H1 (cell line): ENCODE results near the gene CALM3. TPM values are rescaled to one million over a fixed set of nuclear protein-coding genes. Genes with fewer than 3 reads are reported as not detected.

Experiments used
- CTCF ChIA-PET: fragments of 300-600 bp; sonication (Branson Sonifier 250); formaldehyde crosslinking; loops from one replicate; lab custom pipeline; 2021; ENCODE audit not compliant: partially characterized antibody; lab: Charles Lee
- POLR2A ChIA-PET: fragments of 300-600 bp; sonication (Branson Sonifier 250); formaldehyde crosslinking; loops from one replicate; lab custom pipeline; 2021; ENCODE audit warnings: inconsistent platforms; ENCODE audit not compliant: partially characterized antibody; lab: Charles Lee
- DNase-seq, 2 experiments: peaks; one replicate each; pipeline versions ENCODE4 v3.0.0 to v3.0.0-alpha.2; 2010 to 2022; ENCODE audit warnings: low spot score in 2 of 2, low read depth in 1 of 2, mixed read lengths in 1 of 2
- FAIRE-seq: peaks from 2 replicates; lab custom pipeline; 2011; peaks lifted over from hg19 to GRCh38; lab: Jason Lieb, UNC
- H2AFZ ChIP-seq: 2 replicates; pipeline ENCODE4 v1.8.1; 2012; ENCODE audit warnings: low read length, inconsistent platforms
- H2AK5ac ChIP-seq: 2 replicates; pipeline ENCODE4 v1.6.1; 2013; ENCODE audit warnings: low read depth, low read length
- H2BK120ac ChIP-seq: replicated peaks from 2 replicates; pipeline ENCODE3; 2013; ENCODE audit warnings: low read depth, low read length, inconsistent platforms
- H2BK12ac ChIP-seq: 2 replicates; pipeline ENCODE4 v1.6.1; 2013; ENCODE audit warnings: low read depth, low read length
- H2BK15ac ChIP-seq: 2 replicates; pipeline ENCODE4 v1.6.1; 2013; ENCODE audit warnings: low read length
- H2BK20ac ChIP-seq: 2 replicates; pipeline ENCODE4 v1.6.1; 2013; ENCODE audit warnings: low read length
- H2BK5ac ChIP-seq: 2 replicates; pipeline ENCODE4 v1.6.1; 2013; ENCODE audit warnings: low read depth, low read length
- H3K14ac ChIP-seq: 2 replicates; pipeline ENCODE4 v1.6.1; 2013; ENCODE audit warnings: inconsistent platforms; ENCODE audit not compliant: insufficient read length
- H3K18ac ChIP-seq: 2 replicates; pipeline ENCODE4 v1.6.1; 2013; ENCODE audit warnings: low read length; ENCODE audit errors: extremely low read depth
- H3K23ac ChIP-seq: 2 replicates; pipeline ENCODE4 v1.6.1; 2013; ENCODE audit warnings: inconsistent platforms; ENCODE audit not compliant: insufficient read length
- H3K23me2 ChIP-seq: 2 replicates; pipeline ENCODE4 v1.6.1; 2013; ENCODE audit warnings: low read depth, low read length
- H3K27ac ChIP-seq: 2 replicates; pipeline ENCODE4 v1.6.1; 2011; ENCODE audit warnings: low read depth, low read length, inconsistent platforms
- H3K27me3 ChIP-seq, 4 experiments: replicated peaks in 1 of 4; 1 replicate in 1 of 4; 2 replicates in 3 of 4; pipeline versions ENCODE4 v1.6.1 to v1.8.1; 2011 to 2013; ENCODE audit warnings: low read length in 3 of 4, mild to moderate bottlenecking in 3 of 4, inconsistent platforms in 2 of 4, mixed read lengths in 2 of 4, moderate library complexity in 1 of 4; ENCODE audit not compliant: control insufficient read depth in 3 of 4, insufficient read depth in 3 of 4; ENCODE audit errors: extremely low read depth in 1 of 4
- H3K36me3 ChIP-seq, 4 experiments: 2 replicates each; pipeline versions ENCODE4 v1.6.1 to v1.8.1; 2011 to 2013; ENCODE audit warnings: mild to moderate bottlenecking in 4 of 4, low read length in 3 of 4, moderate library complexity in 2 of 4, control low read depth in 1 of 4, inconsistent platforms in 1 of 4; ENCODE audit not compliant: insufficient read depth in 4 of 4, control insufficient read depth in 2 of 4
- H3K4ac ChIP-seq: replicated peaks from 2 replicates; pipeline ENCODE3; 2013; ENCODE audit warnings: low read length, low read depth, mixed read lengths, inconsistent platforms; ENCODE audit not compliant: insufficient read length
- H3K4me1 ChIP-seq, 4 experiments: replicated peaks in 1 of 4; 1 replicate in 1 of 4; 2 replicates in 3 of 4; pipeline versions ENCODE4 v1.6.1 to v1.8.1; 2011 to 2013; ENCODE audit warnings: low read length in 3 of 4, inconsistent platforms in 2 of 4, mixed read lengths in 1 of 4; ENCODE audit not compliant: insufficient read depth in 4 of 4, control insufficient read depth in 3 of 4
- H3K4me2 ChIP-seq, 2 experiments: 2 replicates each; pipeline versions ENCODE4 v1.6.1 to v1.8.1; 2011 to 2013; ENCODE audit warnings: low read depth in 2 of 2, low read length in 2 of 2, control low read depth in 1 of 2, inconsistent platforms in 1 of 2, mild to moderate bottlenecking in 1 of 2; ENCODE audit not compliant: insufficient read depth in 1 of 2
- H3K4me3 ChIP-seq, 4 experiments: fragments of 200-600, 300-600 bp in 1 of 4; sonication (generic), shearing (Covaris generic), sonication (Bioruptor Twin) in 1 of 4; 2 replicates each; pipeline versions ENCODE4 v1.5.1 to v1.8.1; 2011 to 2016; ENCODE audit warnings: low read length in 4 of 4, low read depth in 3 of 4, control low read depth in 2 of 4, inconsistent platforms in 2 of 4, mild to moderate bottlenecking in 2 of 4, mixed read lengths in 1 of 4, moderate library complexity in 1 of 4; ENCODE audit not compliant: insufficient read depth in 2 of 4; ENCODE audit errors: extremely low read depth in 1 of 4
- H3K56ac ChIP-seq: replicated peaks from 2 replicates; pipeline ENCODE3; 2013; ENCODE audit warnings: low read depth, mild to moderate bottlenecking, mixed read lengths, low read length, inconsistent platforms; ENCODE audit not compliant: insufficient read length
- H3K79me1 ChIP-seq: 2 replicates; pipeline ENCODE4 v1.6.1; 2013; ENCODE audit warnings: low read depth, low read length, control low read depth
- H3K79me2 ChIP-seq, 2 experiments: 2 replicates each; pipeline versions ENCODE4 v1.6.1 to v1.8.1; 2012 to 2013; ENCODE audit warnings: low read length in 2 of 2, mild to moderate bottlenecking in 2 of 2, inconsistent platforms in 1 of 2; ENCODE audit not compliant: insufficient read depth in 2 of 2, control insufficient read depth in 1 of 2
- H3K9ac ChIP-seq, 4 experiments: replicated peaks in 1 of 4; 1 replicate in 1 of 4; 2 replicates in 3 of 4; pipeline versions ENCODE4 v1.6.1 to v1.8.1; 2011 to 2013; ENCODE audit warnings: low read depth in 3 of 4, low read length in 3 of 4, control low read depth in 2 of 4, mild to moderate bottlenecking in 2 of 4, moderate library complexity in 2 of 4, inconsistent platforms in 1 of 4; ENCODE audit errors: extremely low read depth in 1 of 4
- H3K9me3 ChIP-seq, 2 experiments: 2 replicates each; pipeline versions ENCODE4 v1.6.1 to v1.8.1; 2012 to 2013; ENCODE audit warnings: mild to moderate bottlenecking in 2 of 2, moderate library complexity in 2 of 2, control low read depth in 1 of 2, inconsistent platforms in 1 of 2, low read depth in 1 of 2, low read length in 1 of 2, mixed read lengths in 1 of 2; ENCODE audit not compliant: insufficient read depth in 2 of 2
- H4K20me1 ChIP-seq, 2 experiments: replicated peaks in 1 of 2; 2 replicates each; pipeline versions ENCODE3 to v1.8.1; 2011 to 2013; ENCODE audit warnings: inconsistent platforms in 2 of 2, low read length in 2 of 2, mild to moderate bottlenecking in 1 of 2; ENCODE audit not compliant: insufficient read depth in 2 of 2, control insufficient read depth in 1 of 2
- H4K5ac ChIP-seq: 2 replicates; pipeline ENCODE4 v1.6.1; 2013; ENCODE audit warnings: low read length, low read depth, mixed read lengths, inconsistent platforms; ENCODE audit not compliant: insufficient read length
- H4K8ac ChIP-seq: 2 replicates; pipeline ENCODE4 v1.8.0; 2013; ENCODE audit warnings: mild to moderate bottlenecking, moderate library complexity, low read length, inconsistent platforms; ENCODE audit not compliant: insufficient read depth; ENCODE audit errors: extremely low read depth
- H4K91ac ChIP-seq: replicated peaks from 2 replicates; pipeline ENCODE3; 2013; ENCODE audit warnings: low read length, mixed read lengths, inconsistent platforms; ENCODE audit not compliant: insufficient read length
- CEBPB ChIP-seq: IDR thresholded peaks from 2 replicates; pipeline ENCODE4 v1.6.1; 2012; ENCODE audit warnings: low read depth, low read length
- TEAD4 ChIP-seq: IDR thresholded peaks from 2 replicates; pipeline ENCODE4 v1.6.1; 2012; ENCODE audit warnings: low read depth, low read length, inconsistent platforms, mixed read lengths
- WGBS, 2 experiments: shearing (Covaris generic) in 1 of 2; methylation state at CpG; one replicate each; pipeline versions ENCODE4 v1.1.6 to v1.1.7; 2013 to 2015; ENCODE audit warnings: low lambda C conversion rate in 2 of 2, mixed read lengths in 2 of 2, inconsistent platforms in 1 of 2, low coverage in 1 of 2, missing lambda C conversion rate in 1 of 2; ENCODE audit not compliant: insufficient replicate concordance in 2 of 2, insufficient coverage in 1 of 2, insufficient read length in 1 of 2; ENCODE audit errors: extremely low coverage in 1 of 2, missing lambda C conversion rate in 1 of 2; 5-methylcytosine and 5-hydroxymethylcytosine counted together
- polyA plus RNA-seq, 7 experiments: library from polyadenylated mRNA; depleted of rRNA in 3 of 7; stranded (reverse) in 5 of 7; unstranded in 2 of 7; fragments of >200 nt in 5 of 7; fragments of 200-250 nt in 2 of 7; gene quantifications; 1 replicate in 5 of 7; 2 replicates in 1 of 7; 4 replicates in 1 of 7; pipeline versions ENCODE4 v1.2.1 to v1.2.3, GENCODE V29; 2011 to 2013; ENCODE audit warnings: missing spikeins in 2 of 7, mixed read lengths in 2 of 7
- total RNA-seq: library from RNA; stranded (reverse); fragmentation: NEBNext Ultra II Directional; extraction: Animal tissue kit (Norgen Biotek cat#: 25700); gene quantifications from 2 replicates; pipeline ENCODE4 v1.2.1, GENCODE V29; 2021
- TF ChIP-seq, protein P1 (sequence below), 3 experiments: IDR thresholded peaks; 1 replicate in 2 of 3; 2 replicates in 1 of 3; pipeline versions ENCODE4 v1.5.1 to v1.6.1; 2011; ENCODE audit warnings: low read length in 3 of 3, mild to moderate bottlenecking in 3 of 3, inconsistent platforms in 2 of 3, low read depth in 1 of 3, moderate library complexity in 1 of 3; ENCODE audit not compliant: insufficient read depth in 1 of 3; ENCODE audit errors: control extremely low read depth in 1 of 3

CALM3 gene
- total and polyA plus RNA-seq, 2 of the 8 experiments (the other 6 are each of a cell fraction or from before 2014, with no cell fraction given) = 315 to 326 TPM

DNA sequence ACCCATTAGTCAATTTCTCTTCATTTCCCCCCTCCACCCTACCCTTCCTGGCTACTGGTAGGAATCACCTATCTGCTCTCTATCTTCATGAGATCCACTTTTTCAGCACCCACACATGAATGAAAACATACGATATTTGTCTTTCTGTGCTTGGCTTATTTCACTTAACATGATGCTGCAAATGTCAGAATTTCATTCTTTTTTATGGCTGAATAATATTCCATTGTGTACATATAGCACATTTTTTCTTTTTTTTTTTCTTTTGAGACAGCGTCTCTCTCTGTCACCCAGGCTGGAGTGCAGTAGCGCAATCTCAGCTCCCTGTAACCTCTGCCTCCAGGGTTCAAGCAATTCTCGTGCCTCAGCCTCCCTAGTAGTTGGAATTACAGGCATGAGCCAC, 9.9 kb upstream of the CALM3 start:
- WGBS, 2 experiments = 85% methylated on average over 4 of the region's 4 CpGs; no CpG with 5 or more reads in 1 of the 2 experiments
- no peak overlapping the region for H2BK20ac ChIP-seq
- no peak overlapping the region for H2BK15ac ChIP-seq
- H4K5ac ChIP-seq = no peak overlapping the region
- TF ChIP-seq, protein P1, sequence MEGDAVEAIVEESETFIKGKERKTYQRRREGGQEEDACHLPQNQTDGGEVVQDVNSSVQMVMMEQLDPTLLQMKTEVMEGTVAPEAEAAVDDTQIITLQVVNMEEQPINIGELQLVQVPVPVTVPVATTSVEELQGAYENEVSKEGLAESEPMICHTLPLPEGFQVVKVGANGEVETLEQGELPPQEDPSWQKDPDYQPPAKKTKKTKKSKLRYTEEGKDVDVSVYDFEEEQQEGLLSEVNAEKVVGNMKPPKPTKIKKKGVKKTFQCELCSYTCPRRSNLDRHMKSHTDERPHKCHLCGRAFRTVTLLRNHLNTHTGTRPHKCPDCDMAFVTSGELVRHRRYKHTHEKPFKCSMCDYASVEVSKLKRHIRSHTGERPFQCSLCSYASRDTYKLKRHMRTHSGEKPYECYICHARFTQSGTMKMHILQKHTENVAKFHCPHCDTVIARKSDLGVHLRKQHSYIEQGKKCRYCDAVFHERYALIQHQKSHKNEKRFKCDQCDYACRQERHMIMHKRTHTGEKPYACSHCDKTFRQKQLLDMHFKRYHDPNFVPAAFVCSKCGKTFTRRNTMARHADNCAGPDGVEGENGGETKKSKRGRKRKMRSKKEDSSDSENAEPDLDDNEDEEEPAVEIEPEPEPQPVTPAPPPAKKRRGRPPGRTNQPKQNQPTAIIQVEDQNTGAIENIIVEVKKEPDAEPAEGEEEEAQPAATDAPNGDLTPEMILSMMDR (IDR thresholded peaks at IDR 0.05; ENCODE audit: control extremely low read depth in 1 of 3, insufficient read depth in 1 of 3, low read depth in 1 of 3, low read length in 3 of 3) = no peak
- no peak for TF ChIP-seq TEAD4
- TF ChIP-seq CEBPB = no peak
- H3K79me2 ChIP-seq = no peaks in the 10 kb centered on the region
- FAIRE-seq (no peak), DNase-seq (no peak)
- H2AFZ ChIP-seq = no peak overlapping the region
- H2BK12ac ChIP-seq = no peak overlapping the region
- H3K27ac ChIP-seq = no peak overlapping the region
- H2BK120ac ChIP-seq = no peak overlapping the region
- H3K9me3 ChIP-seq = no peaks in the 10 kb centered on the region
- no peak overlapping the region for H3K4me2 ChIP-seq
- H4K91ac ChIP-seq = no peak overlapping the region
- no peaks in the 10 kb centered on the region for H3K27me3 ChIP-seq
- ChIA-PET POLR2A (no interaction called here), CTCF (interaction anchor here (1.0 to 2.4 kb wide), 3 partner anchors 19 to 77 kb away, joined by 3 to 6 read pairs (median 4); no protein-coding TSS in a partner anchor)
- H3K14ac ChIP-seq = no peak overlapping the region
- H3K36me3 ChIP-seq = no peaks in the 10 kb centered on the region
- H3K79me1 ChIP-seq = no peaks in the 10 kb centered on the region
- no peak overlapping the region for H3K18ac ChIP-seq
- no peak overlapping the region for H3K4ac ChIP-seq
- no peak overlapping the region for H2AK5ac ChIP-seq
- no peak overlapping the region for H3K4me3 ChIP-seq
- no peak overlapping the region for H4K8ac ChIP-seq
- no peak overlapping the region for H3K56ac ChIP-seq
- no peak overlapping the region for H3K9ac ChIP-seq
- H3K4me1 ChIP-seq = no peaks in the 10 kb centered on the region
- no peaks in the 10 kb centered on the region for H4K20me1 ChIP-seq
- H2BK5ac ChIP-seq = no peak overlapping the region
- 0 out of 2 replicates have a peak, but pooled peaks cover 1% of the 10 kb centered on the region for H3K23me2 ChIP-seq
- H3K23ac ChIP-seq = no peak overlapping the region
